Neuronal stem cell (in vitro differentiated cells): ENCODE data around the gene SYNE3.

Source experiments
- DNase-seq: peaks from one replicate; pipeline ENCODE4 v3.0.0-alpha.2; 2013; ENCODE audit warnings: low spot score
- H2AFZ ChIP-seq: one replicate; pipeline ENCODE4 v1.6.1; 2013; ENCODE audit warnings: mild to moderate bottlenecking, low read length, inconsistent platforms
- H2AK5ac ChIP-seq: 2 replicates; pipeline ENCODE4 v1.6.1; 2013; ENCODE audit warnings: low read depth, mild to moderate bottlenecking, inconsistent platforms, low read length, moderate library complexity, mixed read lengths
- H2BK120ac ChIP-seq: 2 replicates; pipeline ENCODE4 v1.6.1; 2013; ENCODE audit warnings: low read depth, mild to moderate bottlenecking, inconsistent platforms, low read length, moderate library complexity, mixed read lengths
- H2BK12ac ChIP-seq: one replicate; pipeline ENCODE4 v1.6.1; 2013; ENCODE audit warnings: low read length, inconsistent platforms
- H2BK15ac ChIP-seq: 2 replicates; pipeline ENCODE4 v1.6.1; 2013; ENCODE audit warnings: mild to moderate bottlenecking, low read length, inconsistent platforms, mixed read lengths
- H2BK5ac ChIP-seq: one replicate; pipeline ENCODE4 v1.6.1; 2013; ENCODE audit warnings: inconsistent platforms, mild to moderate bottlenecking, low read length, moderate library complexity
- H3K14ac ChIP-seq: one replicate; pipeline ENCODE4 v1.6.1; 2013; ENCODE audit warnings: low read length, inconsistent platforms
- H3K18ac ChIP-seq: 2 replicates; pipeline ENCODE4 v1.6.1; 2013; ENCODE audit warnings: low read length, inconsistent platforms
- H3K23ac ChIP-seq: 2 replicates; pipeline ENCODE4 v1.6.1; 2013; ENCODE audit warnings: low read depth, mild to moderate bottlenecking, mixed read lengths, low read length, inconsistent platforms; ENCODE audit not compliant: poor library complexity
- H3K27ac ChIP-seq: replicated peaks from 3 replicates; pipeline ENCODE4 v1.5.1; 2013; ENCODE audit warnings: low read length, inconsistent platforms
- H3K27me3 ChIP-seq, 3 experiments: 2 replicates each; pipeline ENCODE4 v1.6.1; 2013; ENCODE audit warnings: low read length in 3 of 3, mild to moderate bottlenecking in 2 of 3, inconsistent platforms in 1 of 3, low read depth in 1 of 3, mixed read lengths in 1 of 3, moderate library complexity in 1 of 3; ENCODE audit not compliant: control insufficient read depth in 3 of 3, insufficient read depth in 3 of 3
- H3K36me3 ChIP-seq, 2 donors: replicated peaks in 1 of 2; 2 replicates each; pipeline ENCODE4 v1.6.1; 2013; ENCODE audit warnings: low read length in 2 of 2; ENCODE audit not compliant: control insufficient read depth in 2 of 2, insufficient read depth in 2 of 2
- H3K4ac ChIP-seq: 2 replicates; pipeline ENCODE4 v1.6.1; 2013; ENCODE audit warnings: inconsistent platforms, mild to moderate bottlenecking, low read length, moderate library complexity
- H3K4me1 ChIP-seq, 2 donors: 1 replicate in 1 of 2; 2 replicates in 1 of 2; pipeline ENCODE4 v1.6.1; 2013; ENCODE audit warnings: low read length in 2 of 2, low read depth in 1 of 2; ENCODE audit not compliant: control insufficient read depth in 2 of 2, insufficient read depth in 1 of 2
- H3K4me2 ChIP-seq: one replicate; pipeline ENCODE4 v1.6.1; 2013; ENCODE audit warnings: mild to moderate bottlenecking, low read length, inconsistent platforms; ENCODE audit not compliant: insufficient read depth, poor library complexity, severe bottlenecking
- H3K4me3 ChIP-seq, 2 donors: 2 replicates each; pipeline ENCODE4 v1.5.1; 2013; ENCODE audit warnings: low read length in 2 of 2, mild to moderate bottlenecking in 2 of 2, inconsistent platforms in 1 of 2, moderate library complexity in 1 of 2
- H3K79me1 ChIP-seq: one replicate; pipeline ENCODE4 v1.6.1; 2013; ENCODE audit warnings: low read depth, mild to moderate bottlenecking, inconsistent platforms, low read length, moderate library complexity
- H3K9ac ChIP-seq: one replicate; pipeline ENCODE4 v1.6.1; 2013; ENCODE audit warnings: mild to moderate bottlenecking, low read depth, low read length, inconsistent platforms; ENCODE audit not compliant: poor library complexity
- H3K9me3 ChIP-seq, 2 donors: replicated peaks in 1 of 2; 2 replicates each; pipeline versions ENCODE3 to v1.6.1; 2013; ENCODE audit warnings: low read length in 2 of 2, mild to moderate bottlenecking in 2 of 2, inconsistent platforms in 1 of 2, low read depth in 1 of 2, mixed read lengths in 1 of 2, moderate library complexity in 1 of 2; ENCODE audit not compliant: control insufficient read depth in 2 of 2, insufficient read depth in 1 of 2
- H4K8ac ChIP-seq: one replicate; pipeline ENCODE4 v1.6.1; 2013; ENCODE audit warnings: low read depth, mild to moderate bottlenecking, inconsistent platforms, low read length, moderate library complexity
- H4K91ac ChIP-seq: one replicate; pipeline ENCODE4 v1.6.1; 2013; ENCODE audit warnings: low read length, low read depth, mild to moderate bottlenecking, inconsistent platforms; ENCODE audit not compliant: poor library complexity
- WGBS, 2 donors: extraction: QIAGEN DNeasy Blood & Tissue Kit; methylation state at CpG; one replicate each; pipeline ENCODE4 v1.1.7; 2013; ENCODE audit warnings: missing lambda C conversion rate in 2 of 2, mixed read lengths in 1 of 2; ENCODE audit not compliant: insufficient read length in 2 of 2, insufficient replicate concordance in 1 of 2; ENCODE audit errors: extremely low coverage in 2 of 2; 5-methylcytosine and 5-hydroxymethylcytosine counted together

The SYNE3 gene

DNA sequence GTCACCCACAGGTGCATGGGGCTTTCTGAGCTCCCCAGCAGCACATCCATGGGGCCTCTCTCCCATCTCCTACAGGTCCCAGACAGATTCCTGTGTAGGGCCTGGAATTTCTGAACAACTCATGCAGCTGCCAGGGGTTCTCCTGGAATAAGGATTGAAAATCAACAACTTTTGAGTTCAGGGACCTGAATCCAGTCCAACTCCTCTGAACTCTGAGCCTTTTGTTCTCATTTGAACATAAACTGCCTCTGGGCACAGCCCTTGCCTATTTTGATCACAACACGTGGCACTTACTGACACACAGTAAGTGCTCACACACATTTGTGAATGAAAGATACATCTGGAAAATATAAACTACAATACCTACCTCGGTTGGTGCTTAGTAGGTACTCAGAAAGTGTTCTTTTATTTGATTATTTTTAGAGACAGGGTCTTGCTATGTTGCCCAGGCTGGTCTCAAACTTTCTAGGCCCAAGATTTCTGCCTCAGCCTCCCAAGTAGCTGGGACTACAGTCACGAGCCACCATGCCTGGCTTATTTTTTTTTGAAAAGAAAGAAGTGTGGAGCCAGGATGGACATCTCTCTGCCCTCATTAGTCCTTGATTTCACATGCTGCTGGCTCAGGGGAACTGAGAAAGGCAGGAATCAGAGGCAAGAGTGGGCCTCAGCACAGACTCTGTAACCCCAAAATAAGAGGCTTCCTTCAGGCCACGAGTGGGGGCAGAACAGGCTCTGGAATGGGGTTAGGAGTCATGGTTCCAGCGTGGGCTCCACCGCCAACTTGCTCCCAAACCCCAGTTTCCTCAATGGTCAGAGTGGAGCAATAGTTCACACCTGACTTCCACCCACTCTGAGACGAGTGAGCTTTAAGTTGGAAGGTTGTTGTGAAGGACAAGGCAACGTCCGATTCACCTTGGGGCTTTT is 27.0 kb downstream of the SYNE3 start:
- H3K14ac ChIP-seq: no peak overlapping the region
- no peak overlapping the region for H2BK120ac ChIP-seq
- H3K4ac ChIP-seq: no peak overlapping the region
- H3K4me2 ChIP-seq: no peak overlapping the region
- no peaks in the 10 kb centered on the region for H3K36me3 ChIP-seq
- no peak overlapping the region for H3K27ac ChIP-seq
- no peak overlapping the region for H2AK5ac ChIP-seq
- no peak overlapping the region for H2BK5ac ChIP-seq
- H4K8ac ChIP-seq: no peak overlapping the region
- no peak overlapping the region for H2BK12ac ChIP-seq
- peaks cover 0 to 11% of the 10 kb centered on the region in 2 donors for H3K4me1 ChIP-seq
- H3K9me3 ChIP-seq: peaks cover 0 to 2% of the 10 kb centered on the region in 2 donors
- no peak for DNase-seq
- no peak overlapping the region for H4K91ac ChIP-seq
- no peak overlapping the region for H3K9ac ChIP-seq
- no CpG with 5 or more reads among the region's 9 CpGs for WGBS, 2 donors
- H3K4me3 ChIP-seq: no peak overlapping the region
- no peak overlapping the region for H3K23ac ChIP-seq
- no peak overlapping the region for H2AFZ ChIP-seq
- H3K18ac ChIP-seq: peak overlapping the region; percentile 21
- H3K27me3 ChIP-seq: peaks cover 0 to 24% (median 0%) of the 10 kb centered on the region in 3 experiments
- no peaks in the 10 kb centered on the region for H3K79me1 ChIP-seq
- H2BK15ac ChIP-seq: no peak overlapping the region

DNA sequence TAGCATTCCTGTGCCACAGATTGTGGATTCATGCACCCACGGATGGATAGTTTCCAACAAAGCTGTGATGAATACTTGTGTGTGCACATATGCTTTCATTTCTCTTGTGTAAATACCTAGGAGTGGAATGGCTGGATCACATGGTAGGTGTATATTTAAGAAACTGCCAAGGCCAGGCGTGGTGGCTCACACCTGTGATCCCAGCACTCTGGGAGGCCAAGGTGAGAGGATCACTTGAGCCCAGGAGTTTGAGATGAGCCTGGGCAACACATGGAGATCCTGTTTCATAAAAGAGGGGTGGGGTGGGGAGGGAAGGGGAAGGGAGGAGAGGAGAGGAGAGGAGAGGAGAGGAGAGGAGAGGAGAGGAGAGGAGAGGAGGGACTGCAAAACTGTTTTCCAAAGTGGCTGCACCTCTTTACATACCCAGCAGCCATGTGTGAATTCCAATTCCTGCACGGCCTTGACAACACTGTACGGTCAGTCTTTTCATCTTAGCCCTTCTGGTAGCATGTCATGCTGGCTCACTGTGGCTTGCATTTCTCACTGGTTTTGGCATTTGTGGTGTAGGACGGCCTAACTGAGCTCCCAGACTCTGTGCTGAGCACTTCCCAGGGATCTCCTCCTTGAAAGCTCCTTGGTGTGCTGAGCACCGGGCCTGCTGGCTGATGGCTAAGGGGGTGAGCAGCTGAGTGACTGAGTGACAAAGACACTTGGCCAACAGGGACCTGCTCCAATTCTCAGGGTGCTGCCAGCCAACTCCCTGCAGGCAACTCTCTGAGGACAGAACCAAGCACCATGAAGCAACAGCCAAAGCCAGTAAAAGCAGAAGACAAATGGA is 27.9 kb downstream of the SYNE3 start:
- Histone ChIP-seq H2BK15ac (no peak overlapping the region), H3K23ac (no peak overlapping the region), H3K27me3 (peaks cover 0 to 24% (median 0%) of the 10 kb centered on the region in 3 experiments), H3K4me2 (no peak overlapping the region), H3K14ac (no peak overlapping the region), H3K9me3 (peaks cover 0 to 2% of the 10 kb centered on the region in 2 donors), H2BK120ac (no peak overlapping the region), H3K4me3 (no peak overlapping the region), H3K36me3 (no peaks in the 10 kb centered on the region), H3K4me1 (peaks cover 0 to 14% of the 10 kb centered on the region in 2 donors), H3K9ac (no peak overlapping the region), H4K91ac (no peak overlapping the region), H3K27ac (no peak overlapping the region), H3K18ac (peak overlapping the region; percentile 21), H3K4ac (no peak overlapping the region), H2AK5ac (no peak overlapping the region), H2AFZ (no peak overlapping the region), H3K79me1 (no peaks in the 10 kb centered on the region), H2BK12ac (no peak overlapping the region), H2BK5ac (no peak overlapping the region), H4K8ac (no peak overlapping the region)
- DNase-seq: no peak
- WGBS, 2 donors: no CpG with 5 or more reads among the region's 6 CpGs

DNA sequence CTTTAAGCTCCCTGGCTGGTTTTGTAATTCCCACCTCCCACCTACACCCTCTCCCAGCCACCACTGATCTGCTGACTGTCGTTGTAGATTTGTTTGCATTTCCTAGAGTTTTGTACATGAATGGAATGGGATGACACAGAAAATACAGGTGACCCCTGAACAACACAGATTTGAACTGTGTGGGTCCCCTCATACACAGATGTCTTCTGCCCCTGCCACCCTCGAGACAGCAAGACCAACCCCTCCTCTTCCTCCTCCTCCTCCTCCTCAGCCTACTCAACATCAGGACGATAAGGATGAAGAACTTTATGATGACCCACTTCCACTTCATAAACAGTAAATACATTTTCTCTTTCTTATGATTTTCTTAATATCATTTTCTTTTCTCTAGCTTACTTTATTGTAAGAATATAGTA is 28.8 kb downstream of the SYNE3 start:
- Histone ChIP-seq H3K4me1 (peaks cover 0 to 14% of the 10 kb centered on the region in 2 donors), H3K18ac (no peak overlapping the region), H3K27me3 (peaks cover 0 to 28% (median 0%) of the 10 kb centered on the region in 3 experiments), H3K23ac (no peak overlapping the region), H3K9me3 (peaks cover 0 to 2% of the 10 kb centered on the region in 2 donors), H4K8ac (no peak overlapping the region), H2BK15ac (no peak overlapping the region), H3K27ac (no peak overlapping the region), H3K36me3 (no peaks in the 10 kb centered on the region), H4K91ac (no peak overlapping the region), H2AK5ac (no peak overlapping the region), H3K79me1 (no peaks in the 10 kb centered on the region), H2AFZ (no peak overlapping the region), H2BK12ac (no peak overlapping the region), H3K9ac (no peak overlapping the region), H3K14ac (no peak overlapping the region), H2BK5ac (no peak overlapping the region), H2BK120ac (no peak overlapping the region), H3K4me2 (no peak overlapping the region), H3K4me3 (no peak overlapping the region), H3K4ac (no peak overlapping the region)
- DNase-seq: no peak
- no CpG with 5 or more reads among the region's 3 CpGs for WGBS, 2 donors
